GM10248 (cell line): ENCODE data around the gene ADO.

Source experiments
- CTCF ChIA-PET: fragments of 300-600 bp; sonication (Branson Sonifier 250); formaldehyde crosslinking; extraction: SDS; loops from one replicate; lab custom pipeline; 2021; ENCODE audit warnings: antibody characterized with exemption; lab: Yijun Ruan, JAX
- POLR2A ChIA-PET: fragments of 350-650 bp; sonication (Branson Sonifier 250); formaldehyde crosslinking; extraction: SDS; loops from one replicate; lab custom pipeline; 2020; ENCODE audit warnings: antibody characterized with exemption; lab: Yijun Ruan, JAX
- DNase-seq: peaks from one replicate; pipeline ENCODE4 v3.0.0; 2012; ENCODE audit errors: extremely low spot score
- TF ChIP-seq, protein P1 (sequence below): IDR thresholded peaks from 2 replicates; pipeline ENCODE4 v1.5.1; 2012; ENCODE audit warnings: mild to moderate bottlenecking, low read depth; ENCODE audit errors: extremely low read depth, missing control alignments, control extremely low read depth

Gene ADO

DNA sequence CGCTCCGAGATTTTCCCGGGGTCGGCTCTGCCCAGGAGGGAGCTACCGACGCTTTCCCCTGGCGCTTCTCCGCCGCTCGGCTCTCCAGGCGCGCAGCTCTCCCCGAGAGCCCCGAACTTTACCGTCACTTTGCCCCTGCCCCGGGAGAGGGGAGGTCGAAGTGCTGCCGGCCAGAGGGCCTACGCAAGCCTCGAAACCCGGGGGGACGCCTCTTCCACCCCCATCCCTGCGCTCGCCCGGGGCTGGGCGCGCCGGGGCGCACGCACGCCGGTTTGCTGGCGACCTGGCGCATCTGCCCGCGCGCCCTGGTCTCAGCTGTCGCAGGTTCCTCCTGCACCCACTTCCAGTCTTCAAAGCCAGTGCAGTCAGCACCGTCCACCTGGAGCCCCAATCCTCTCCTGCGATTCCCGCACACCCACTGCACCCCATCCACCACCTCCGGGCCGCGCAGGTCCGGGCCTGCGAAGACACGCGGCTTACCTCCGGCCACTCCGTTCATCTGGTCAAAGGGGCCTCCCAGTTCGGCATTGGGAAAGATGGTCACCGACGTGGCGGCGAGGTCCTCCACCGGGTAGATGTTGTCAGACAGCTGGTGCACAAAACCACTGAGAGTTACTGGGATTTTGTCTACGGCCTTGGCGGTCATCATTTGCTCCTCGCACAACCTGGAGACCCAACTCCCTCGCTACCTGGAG is 11.0 kb downstream of the ADO start:
- ChIA-PET POLR2A (interaction anchor here (0.7 to 2.1 kb wide), 4 partner anchors 82 to 1258 kb away, joined by 3 to 8 read pairs (median 6); no protein-coding TSS in a partner anchor), CTCF (interaction anchor here (1.2 to 16.5 kb wide), 6 partner anchors 14 to 343 kb away, joined by 3 to 239 read pairs (median 34); no protein-coding TSS in a partner anchor)
- no peak for DNase-seq
- TF ChIP-seq, protein P1, sequence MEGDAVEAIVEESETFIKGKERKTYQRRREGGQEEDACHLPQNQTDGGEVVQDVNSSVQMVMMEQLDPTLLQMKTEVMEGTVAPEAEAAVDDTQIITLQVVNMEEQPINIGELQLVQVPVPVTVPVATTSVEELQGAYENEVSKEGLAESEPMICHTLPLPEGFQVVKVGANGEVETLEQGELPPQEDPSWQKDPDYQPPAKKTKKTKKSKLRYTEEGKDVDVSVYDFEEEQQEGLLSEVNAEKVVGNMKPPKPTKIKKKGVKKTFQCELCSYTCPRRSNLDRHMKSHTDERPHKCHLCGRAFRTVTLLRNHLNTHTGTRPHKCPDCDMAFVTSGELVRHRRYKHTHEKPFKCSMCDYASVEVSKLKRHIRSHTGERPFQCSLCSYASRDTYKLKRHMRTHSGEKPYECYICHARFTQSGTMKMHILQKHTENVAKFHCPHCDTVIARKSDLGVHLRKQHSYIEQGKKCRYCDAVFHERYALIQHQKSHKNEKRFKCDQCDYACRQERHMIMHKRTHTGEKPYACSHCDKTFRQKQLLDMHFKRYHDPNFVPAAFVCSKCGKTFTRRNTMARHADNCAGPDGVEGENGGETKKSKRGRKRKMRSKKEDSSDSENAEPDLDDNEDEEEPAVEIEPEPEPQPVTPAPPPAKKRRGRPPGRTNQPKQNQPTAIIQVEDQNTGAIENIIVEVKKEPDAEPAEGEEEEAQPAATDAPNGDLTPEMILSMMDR: no peak

DNA sequence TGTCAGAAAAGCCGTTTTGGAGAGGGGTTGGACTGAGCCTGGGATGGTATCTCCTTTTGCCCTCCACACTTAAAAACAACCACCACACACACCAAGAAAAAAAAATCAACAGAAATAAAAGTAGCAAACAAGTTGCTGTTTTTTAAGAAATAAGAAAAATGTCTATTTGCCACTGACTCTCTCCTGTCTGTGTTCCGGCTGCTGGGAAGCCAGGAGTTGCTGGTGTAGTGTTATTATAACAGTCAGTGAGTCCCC is 11.5 kb downstream of the ADO start:
- TF ChIP-seq, protein P1: no peak
- POLR2A ChIA-PET: interaction anchor here (0.7 to 2.1 kb wide), 7 partner anchors 83 to 205 kb away, joined by 3 to 8 read pairs (median 3); no protein-coding TSS in a partner anchor
- no peak for DNase-seq
- CTCF ChIA-PET: interaction anchor here (1.2 to 16.5 kb wide), 8 partner anchors 13 to 342 kb away, joined by 3 to 239 read pairs (median 12); no protein-coding TSS in a partner anchor

DNA sequence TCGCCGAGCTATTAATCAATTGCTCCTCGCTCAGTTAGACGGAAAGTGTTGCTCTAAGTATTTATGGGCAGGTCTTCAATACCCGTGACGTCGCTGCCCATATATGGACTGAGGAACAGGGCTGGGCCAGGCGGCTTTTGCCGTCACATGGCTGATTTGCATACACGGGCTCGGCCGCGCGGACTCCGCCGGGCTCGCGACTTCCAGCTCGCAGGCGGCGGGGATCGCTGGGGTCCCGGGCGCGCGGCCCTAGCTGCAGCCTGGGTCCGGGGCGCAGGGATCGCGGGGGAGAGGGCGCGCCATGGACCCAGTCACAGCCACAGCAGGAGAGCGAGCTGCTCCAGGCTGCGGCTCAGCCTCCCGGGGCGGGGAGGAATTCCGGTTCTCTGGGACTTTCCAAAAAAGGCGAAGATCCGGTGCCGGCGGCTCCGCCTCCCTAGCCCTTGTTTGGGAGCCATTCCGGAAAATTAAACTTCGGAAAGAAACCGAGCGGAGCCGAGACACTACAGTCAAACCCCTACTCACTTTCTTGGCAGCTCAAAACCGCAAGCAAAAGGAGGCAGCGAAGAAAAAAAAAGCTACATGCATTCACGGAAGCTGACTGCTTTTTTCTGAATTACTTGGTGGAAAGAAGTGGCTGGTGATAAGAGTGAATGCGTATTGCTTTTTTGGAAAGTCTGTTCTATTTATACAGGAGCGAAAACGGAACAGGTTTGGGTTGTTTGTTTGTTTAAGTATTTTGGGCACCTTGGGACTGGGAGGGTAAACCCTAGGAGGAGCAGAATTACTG is 12.0 kb downstream of the ADO start, which contains the start of gene EGR2:
Gene EGR2, minus strand, starts transcription at position 36 of the 790 bp plus-strand sequence. CDS start 337 bp downstream, outside the sequence.
- ChIA-PET POLR2A (interaction anchor here (0.7 to 2.1 kb wide), 12 partner anchors 27 to 288 kb away, joined by 3 to 8 read pairs (median 3); no protein-coding TSS in a partner anchor), CTCF (interaction anchor here (1.0 to 16.5 kb wide), 23 partner anchors 9 to 342 kb away, joined by 3 to 239 read pairs (median 8); partner anchors contain the start of gene ADO)
- peak; percentile 93 for DNase-seq
- TF ChIP-seq, protein P1: no peak

DNA sequence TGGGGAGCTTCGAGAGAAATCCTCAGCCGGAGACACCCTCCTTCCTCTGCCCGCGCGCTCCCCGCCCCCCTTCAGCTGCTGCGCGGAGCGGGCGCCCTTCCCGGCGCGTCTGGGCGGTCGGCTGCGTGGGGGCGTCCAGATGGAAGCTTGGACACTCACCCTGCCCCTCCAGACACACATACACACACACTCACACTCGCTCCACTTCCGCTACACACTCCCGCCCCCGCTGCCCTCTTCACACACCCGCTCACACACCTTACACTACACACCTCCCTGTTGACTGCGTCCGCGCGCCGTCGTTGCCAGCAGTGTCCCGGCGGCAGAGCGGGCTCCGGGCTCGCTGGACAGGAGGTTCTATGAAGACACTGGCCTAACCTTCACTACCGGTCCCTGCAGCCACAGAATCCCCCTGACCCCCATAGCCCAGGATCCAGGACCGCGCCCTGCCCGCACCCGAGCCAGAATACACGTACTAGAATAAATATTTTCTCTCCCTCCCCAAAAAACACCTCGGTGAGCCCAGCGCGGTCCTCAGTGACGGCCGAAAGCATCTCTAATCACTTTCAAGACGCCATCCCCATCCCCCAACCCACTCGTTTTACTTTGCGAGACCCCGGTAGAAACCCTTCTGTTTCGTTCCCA is 12.7 kb downstream of the ADO start:
- ChIA-PET POLR2A (interaction anchor here (0.6 to 1.5 kb wide), 11 partner anchors 14 to 316 kb away, joined by 3 to 9 read pairs (median 4); partner anchors contain the start of gene NRBF2), CTCF (interaction anchor here (0.6 to 16.5 kb wide), 48 partner anchors 10 to 380 kb away, joined by 3 to 239 read pairs (median 5); partner anchors contain the start of gene ADO)
- TF ChIP-seq, protein P1: no peak
- DNase-seq: peak; percentile 61

DNA sequence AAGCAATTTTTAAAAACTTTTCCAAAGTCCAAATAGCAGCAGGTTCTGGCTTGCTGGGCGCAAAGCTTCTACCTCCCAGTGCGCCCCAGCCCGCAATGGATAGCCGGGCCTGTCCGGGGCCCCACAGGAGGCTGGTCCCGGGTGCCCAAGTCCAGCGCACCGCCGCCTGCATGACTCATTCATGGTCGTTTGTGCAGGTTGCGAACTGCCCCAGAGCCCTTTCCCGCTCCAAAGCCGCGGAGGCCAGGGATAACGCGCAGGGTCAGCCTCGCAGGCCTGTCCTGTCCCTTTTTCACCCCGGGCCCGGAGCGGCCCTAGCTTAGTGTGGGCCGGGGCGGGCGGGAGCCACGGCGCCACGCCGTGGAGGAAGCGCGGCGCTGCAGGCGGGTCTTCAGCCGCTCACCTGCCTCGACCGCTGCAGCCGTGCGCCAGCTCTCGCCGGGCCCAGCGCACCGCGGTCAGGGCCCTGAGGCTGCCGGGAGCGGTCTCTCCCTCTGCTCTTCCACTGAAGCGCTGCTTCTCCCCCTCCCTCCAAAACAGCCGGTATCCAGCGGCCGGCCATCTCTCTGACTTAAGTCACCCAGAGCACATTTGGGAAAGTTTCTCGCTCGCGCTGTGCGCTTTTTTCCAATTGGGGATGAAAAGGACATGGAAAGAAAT is 13.4 kb downstream of the ADO start:
- ChIA-PET POLR2A (interaction anchor here (0.6 to 1.2 kb wide), 8 partner anchors 13 to 315 kb away, joined by 3 to 9 read pairs (median 5); partner anchors contain the start of gene NRBF2), CTCF (interaction anchor here (0.6 to 16.5 kb wide), 59 partner anchors 8 to 381 kb away, joined by 3 to 239 read pairs (median 4); partner anchors contain the start of genes ADO and NRBF2)
- TF ChIP-seq, protein P1: peak; percentile 78
- DNase-seq: peak; percentile 88
